Activated CD4-positive, alpha-beta T cell treated with anti-CD3 and anti-CD28 coated beads, Interleukin-2, amount 50 U/mL, for 1 hour (primary cell): ENCODE data around the gene AP5M1.
"Not testable (repeated sequence)": the region's sequence is repeated elsewhere in the genome, so short reads cannot be mapped to it uniquely, and the experiment has no call there.

Experiments used
- DNase-seq: peaks from one replicate; pipeline ENCODE4 v3.0.0-alpha.2; 2020

AP5M1 gene

GRCh38 chr14:57291692-57292647 is 23.2 kb downstream of the AP5M1 start:
- DNase-seq = no peak

- DNase-seq = no peak
Measured at GRCh38 chr14:57293866-57294837, 25.4 kb downstream of the AP5M1 start.

- no peak for DNase-seq
Measured at GRCh38 chr14:57295239-57295638, 26.5 kb downstream of the AP5M1 start.

GRCh38 chr14:57297852-57298251 is 29.1 kb downstream of the AP5M1 start:
- no peak for DNase-seq

GRCh38 chr14:57299511-57299910 is 30.7 kb downstream of the AP5M1 start:
- no peak for DNase-seq

GRCh38 chr14:57302883-57303282 is 34.1 kb downstream of the AP5M1 start:
- DNase-seq = no peak

- no peak for DNase-seq
Measured at GRCh38 chr14:57314396-57315089, 45.8 kb downstream of the AP5M1 start.

- DNase-seq = peak; percentile 67
Measured at GRCh38 chr14:57317248-57317833, 48.6 kb downstream of the AP5M1 start.

GRCh38 chr14:57319636-57320192 is 50.9 kb downstream of the AP5M1 start:
- DNase-seq = no peak

- DNase-seq = no peak
Measured at GRCh38 chr14:57323721-57324120, 55.0 kb downstream of the AP5M1 start.

GRCh38 chr14:57326253-57326652 is 57.5 kb downstream of the AP5M1 start:
- DNase-seq = no peak

- no peak for DNase-seq
Measured at GRCh38 chr14:57329833-57330232, 61.1 kb downstream of the AP5M1 start.

GRCh38 chr14:57332475-57332874 is 63.7 kb downstream of the AP5M1 start:
- DNase-seq = not testable (repeated sequence)

- not testable (repeated sequence) for DNase-seq
Measured at GRCh38 chr14:57333726-57334125, 65.0 kb downstream of the AP5M1 start.

- DNase-seq = not testable (repeated sequence)
Measured at GRCh38 chr14:57343545-57344297, 75.0 kb downstream of the AP5M1 start.

- DNase-seq = no peak
Measured at GRCh38 chr14:57345106-57345505, 76.3 kb downstream of the AP5M1 start.

GRCh38 chr14:57346741-57347140 is 78.0 kb downstream of the AP5M1 start:
- no peak for DNase-seq
